ENCODE measurements around the gene FGF12.

The FGF12 gene

GRCh38 chr3:192373032-192373431 lies 354.3 kb downstream of the FGF12 start:
- CTCF ChIA-PET, result no interaction called here
- no peak overlapping the region for H3K4me3 ChIP-seq (ENCODE audit: low read depth, low read length)
- TF ChIP-seq CTCF (IDR thresholded peaks at IDR 0.05; ENCODE audit: insufficient read depth, low read length, missing control alignments), result no peak
- POLR2A ChIA-PET, result no interaction called here
- DNase-seq (ENCODE audit: low read depth, low spot score), result no peak

GRCh38 chr3:192372616-192373015 lies 354.7 kb downstream of the FGF12 start:
- DNase-seq (ENCODE audit: low read depth, low spot score), result no peak
- H3K4me3 ChIP-seq (ENCODE audit: low read depth, low read length), result no peak overlapping the region
- ChIA-PET CTCF (no interaction called here), POLR2A (no interaction called here)
- TF ChIP-seq CTCF (IDR thresholded peaks at IDR 0.05; ENCODE audit: insufficient read depth, low read length, missing control alignments), result no peak

GRCh38 chr3:192371870-192372400 lies 355.4 kb downstream of the FGF12 start:
- DNase-seq (ENCODE audit: low read depth, low spot score), result no peak
- ChIA-PET POLR2A (no interaction called here), CTCF (no interaction called here)
- H3K4me3 ChIP-seq (ENCODE audit: low read depth, low read length), result no peak overlapping the region
- no peak for TF ChIP-seq CTCF (IDR thresholded peaks at IDR 0.05; ENCODE audit: insufficient read depth, low read length, missing control alignments)

GRCh38 chr3:192367616-192368015 lies 359.7 kb downstream of the FGF12 start:
- no peak overlapping the region for H3K4me3 ChIP-seq (ENCODE audit: low read depth, low read length)
- TF ChIP-seq CTCF (IDR thresholded peaks at IDR 0.05; ENCODE audit: insufficient read depth, low read length, missing control alignments), result no peak
- ChIA-PET POLR2A (no interaction called here), CTCF (no interaction called here)
- DNase-seq (ENCODE audit: low read depth, low spot score), result no peak

- H3K4me3 ChIP-seq (ENCODE audit: low read depth, low read length), result no peak overlapping the region
- CTCF ChIA-PET, result interaction anchor here (0.9 kb wide), 1 partner anchor 23 kb away, joined by 3 read pairs; no protein-coding TSS in a partner anchor
- TF ChIP-seq CTCF (IDR thresholded peaks at IDR 0.05; ENCODE audit: insufficient read depth, low read length, missing control alignments), result no peak
These were observed 360.4 kb downstream of the FGF12 start for GRCh38 chr3:192366916-192367315.

GRCh38 chr3:192365571-192365970 lies 361.8 kb downstream of the FGF12 start:
- no peak overlapping the region for H3K4me3 ChIP-seq (ENCODE audit: low read depth, low read length)
- ChIA-PET POLR2A (no interaction called here), CTCF (no interaction called here)
- TF ChIP-seq CTCF (IDR thresholded peaks at IDR 0.05; ENCODE audit: insufficient read depth, low read length, missing control alignments), result no peak
- no peak for DNase-seq (ENCODE audit: low read depth, low spot score)

More at GRCh38 chr3:192366916-192367315, 360.4 kb downstream of the FGF12 start:
- POLR2A ChIA-PET, result no interaction called here
- no peak for DNase-seq (ENCODE audit: low read depth, low spot score)
